OCI-LY1 (cell line): ENCODE results near the gene LMF1.

Source experiments
- EZH2 ChIP-seq: fragments of 200-600 bp; sonication (generic), shearing (Covaris generic); IDR thresholded peaks from 2 replicates; pipeline ENCODE4 v1.8.0; 2017; ENCODE audit warnings: borderline replicate concordance, mixed run types, mild to moderate bottlenecking, antibody characterized with exemption, low read length, moderate library complexity, mixed read lengths
- TF ChIP-seq, protein P1 (sequence below): fragments of 200-600 bp; sonication (generic), shearing (Covaris generic); IDR thresholded peaks from 2 replicates; pipeline ENCODE4 v1.5.1; 2017; ENCODE audit warnings: mild to moderate bottlenecking, antibody characterized with exemption, low read length, moderate library complexity, mixed read lengths

DNA sequence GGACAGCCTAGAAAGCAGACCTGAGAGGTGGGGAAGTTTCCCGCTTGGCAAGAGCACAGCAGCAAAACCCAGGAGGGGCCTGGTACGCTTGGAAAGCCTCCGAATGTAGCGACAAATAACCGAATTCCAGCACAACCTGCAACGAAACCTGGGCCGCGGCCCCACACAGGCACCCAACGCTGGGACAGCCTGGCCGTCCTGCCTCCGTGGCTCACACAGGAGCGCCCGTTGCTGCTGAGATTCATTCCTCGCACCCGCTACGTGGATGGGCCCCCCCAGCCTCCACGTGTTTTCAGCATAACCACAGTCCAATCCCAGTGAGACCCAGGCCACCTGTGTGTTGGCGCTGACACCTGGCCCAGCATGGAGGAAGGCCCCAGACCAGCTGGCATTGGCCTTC is 42.9 kb downstream of the LMF1 start:
- TF ChIP-seq, protein P1, sequence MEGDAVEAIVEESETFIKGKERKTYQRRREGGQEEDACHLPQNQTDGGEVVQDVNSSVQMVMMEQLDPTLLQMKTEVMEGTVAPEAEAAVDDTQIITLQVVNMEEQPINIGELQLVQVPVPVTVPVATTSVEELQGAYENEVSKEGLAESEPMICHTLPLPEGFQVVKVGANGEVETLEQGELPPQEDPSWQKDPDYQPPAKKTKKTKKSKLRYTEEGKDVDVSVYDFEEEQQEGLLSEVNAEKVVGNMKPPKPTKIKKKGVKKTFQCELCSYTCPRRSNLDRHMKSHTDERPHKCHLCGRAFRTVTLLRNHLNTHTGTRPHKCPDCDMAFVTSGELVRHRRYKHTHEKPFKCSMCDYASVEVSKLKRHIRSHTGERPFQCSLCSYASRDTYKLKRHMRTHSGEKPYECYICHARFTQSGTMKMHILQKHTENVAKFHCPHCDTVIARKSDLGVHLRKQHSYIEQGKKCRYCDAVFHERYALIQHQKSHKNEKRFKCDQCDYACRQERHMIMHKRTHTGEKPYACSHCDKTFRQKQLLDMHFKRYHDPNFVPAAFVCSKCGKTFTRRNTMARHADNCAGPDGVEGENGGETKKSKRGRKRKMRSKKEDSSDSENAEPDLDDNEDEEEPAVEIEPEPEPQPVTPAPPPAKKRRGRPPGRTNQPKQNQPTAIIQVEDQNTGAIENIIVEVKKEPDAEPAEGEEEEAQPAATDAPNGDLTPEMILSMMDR = no peak
- no peak for TF ChIP-seq EZH2
